GM23338 (cell line): ENCODE results near the gene CCL8.

ENCODE experiments used
- CREB1 ChIP-seq: fragments of 250-450 bp; sonication (Bioruptor Pico); IDR thresholded peaks from 2 replicates; pipeline ENCODE4 v1.5.0; 2020; ENCODE audit warnings: low read depth, mild to moderate bottlenecking, moderate library complexity
- EZH2phosphoT487 ChIP-seq: fragments of 200-600 bp; sonication (generic); IDR thresholded peaks from one replicate; pipeline ENCODE4 v1.8.1; 2018; ENCODE audit warnings: antibody characterized with exemption; ENCODE audit not compliant: unreplicated experiment
- POLR2AphosphoS5 ChIP-seq: IDR thresholded peaks from 2 replicates; pipeline ENCODE4 v1.6.1; 2016; ENCODE audit warnings: antibody characterized with exemption, low read depth
- ZNF114 ChIP-seq: fragments of 250-450 bp; sonication (Bioruptor Pico); IDR thresholded peaks from 2 replicates; pipeline ENCODE4 v1.5.0; 2020; ENCODE audit warnings: mild to moderate bottlenecking, moderate library complexity
- TF ChIP-seq, protein P1 (sequence below), 2 experiments: fragments of 200-600 bp in 1 of 2; sonication (generic) in 1 of 2; conservative IDR thresholded peaks; 2 replicates each; pipeline versions ENCODE4 v1.5.1 to v1.6.1; 2016 to 2017; ENCODE audit warnings: antibody characterized with exemption in 2 of 2, low read depth in 2 of 2, mild to moderate bottlenecking in 2 of 2, moderate library complexity in 1 of 2
- TF ChIP-seq, protein P2 (sequence below): IDR thresholded peaks from one replicate; pipeline ENCODE4 v1.6.1; 2018; ENCODE audit warnings: antibody characterized with exemption; ENCODE audit not compliant: unreplicated experiment

DNA sequence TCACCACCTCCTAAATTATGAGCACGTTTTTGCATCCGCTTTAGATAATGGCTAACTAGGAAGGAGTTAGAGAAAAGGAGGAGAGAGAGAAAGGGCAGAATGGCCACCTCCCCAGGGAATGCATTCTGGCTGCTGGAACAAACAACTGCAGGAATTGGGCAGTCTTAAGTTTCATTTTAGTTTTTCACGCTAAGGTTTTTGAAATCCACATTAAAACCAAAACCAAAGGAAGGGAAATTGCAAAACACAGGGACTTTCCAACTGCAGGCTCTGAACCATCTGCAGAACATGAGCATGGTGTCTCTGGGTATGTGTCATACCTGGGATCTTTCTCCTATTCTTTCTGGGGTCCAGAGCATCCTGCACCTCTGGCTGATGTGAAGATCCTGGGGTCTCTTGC lies 12.1 kb upstream of the CCL8 start:
- TF ChIP-seq, protein P1, sequence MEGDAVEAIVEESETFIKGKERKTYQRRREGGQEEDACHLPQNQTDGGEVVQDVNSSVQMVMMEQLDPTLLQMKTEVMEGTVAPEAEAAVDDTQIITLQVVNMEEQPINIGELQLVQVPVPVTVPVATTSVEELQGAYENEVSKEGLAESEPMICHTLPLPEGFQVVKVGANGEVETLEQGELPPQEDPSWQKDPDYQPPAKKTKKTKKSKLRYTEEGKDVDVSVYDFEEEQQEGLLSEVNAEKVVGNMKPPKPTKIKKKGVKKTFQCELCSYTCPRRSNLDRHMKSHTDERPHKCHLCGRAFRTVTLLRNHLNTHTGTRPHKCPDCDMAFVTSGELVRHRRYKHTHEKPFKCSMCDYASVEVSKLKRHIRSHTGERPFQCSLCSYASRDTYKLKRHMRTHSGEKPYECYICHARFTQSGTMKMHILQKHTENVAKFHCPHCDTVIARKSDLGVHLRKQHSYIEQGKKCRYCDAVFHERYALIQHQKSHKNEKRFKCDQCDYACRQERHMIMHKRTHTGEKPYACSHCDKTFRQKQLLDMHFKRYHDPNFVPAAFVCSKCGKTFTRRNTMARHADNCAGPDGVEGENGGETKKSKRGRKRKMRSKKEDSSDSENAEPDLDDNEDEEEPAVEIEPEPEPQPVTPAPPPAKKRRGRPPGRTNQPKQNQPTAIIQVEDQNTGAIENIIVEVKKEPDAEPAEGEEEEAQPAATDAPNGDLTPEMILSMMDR (conservative IDR thresholded peaks at IDR 0.05; ENCODE audit: low read depth in 2 of 2) = no peak
- TF ChIP-seq EZH2phosphoT487 (no peak), CREB1 (CRISPR knock-in tag) (no peak), POLR2AphosphoS5 (no peak), ZNF114 (no peak)
- TF ChIP-seq, protein P2, sequence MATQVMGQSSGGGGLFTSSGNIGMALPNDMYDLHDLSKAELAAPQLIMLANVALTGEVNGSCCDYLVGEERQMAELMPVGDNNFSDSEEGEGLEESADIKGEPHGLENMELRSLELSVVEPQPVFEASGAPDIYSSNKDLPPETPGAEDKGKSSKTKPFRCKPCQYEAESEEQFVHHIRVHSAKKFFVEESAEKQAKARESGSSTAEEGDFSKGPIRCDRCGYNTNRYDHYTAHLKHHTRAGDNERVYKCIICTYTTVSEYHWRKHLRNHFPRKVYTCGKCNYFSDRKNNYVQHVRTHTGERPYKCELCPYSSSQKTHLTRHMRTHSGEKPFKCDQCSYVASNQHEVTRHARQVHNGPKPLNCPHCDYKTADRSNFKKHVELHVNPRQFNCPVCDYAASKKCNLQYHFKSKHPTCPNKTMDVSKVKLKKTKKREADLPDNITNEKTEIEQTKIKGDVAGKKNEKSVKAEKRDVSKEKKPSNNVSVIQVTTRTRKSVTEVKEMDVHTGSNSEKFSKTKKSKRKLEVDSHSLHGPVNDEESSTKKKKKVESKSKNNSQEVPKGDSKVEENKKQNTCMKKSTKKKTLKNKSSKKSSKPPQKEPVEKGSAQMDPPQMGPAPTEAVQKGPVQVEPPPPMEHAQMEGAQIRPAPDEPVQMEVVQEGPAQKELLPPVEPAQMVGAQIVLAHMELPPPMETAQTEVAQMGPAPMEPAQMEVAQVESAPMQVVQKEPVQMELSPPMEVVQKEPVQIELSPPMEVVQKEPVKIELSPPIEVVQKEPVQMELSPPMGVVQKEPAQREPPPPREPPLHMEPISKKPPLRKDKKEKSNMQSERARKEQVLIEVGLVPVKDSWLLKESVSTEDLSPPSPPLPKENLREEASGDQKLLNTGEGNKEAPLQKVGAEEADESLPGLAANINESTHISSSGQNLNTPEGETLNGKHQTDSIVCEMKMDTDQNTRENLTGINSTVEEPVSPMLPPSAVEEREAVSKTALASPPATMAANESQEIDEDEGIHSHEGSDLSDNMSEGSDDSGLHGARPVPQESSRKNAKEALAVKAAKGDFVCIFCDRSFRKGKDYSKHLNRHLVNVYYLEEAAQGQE = no peak
